PFSK-1 (cell line): ENCODE data around the gene THUMPD1.

ENCODE experiments used
- FOXP2 ChIP-seq: optimal IDR thresholded peaks from 2 replicates; pipeline ENCODE3; 2011; ENCODE audit warnings: borderline replicate concordance, control low read depth, inconsistent platforms; ENCODE audit not compliant: insufficient read depth; ENCODE audit errors: extremely low read length, extremely low read depth
- POLR2AphosphoS5 ChIP-seq: IDR thresholded peaks from 2 replicates; pipeline ENCODE4 v1.6.1; 2012; ENCODE audit warnings: low read depth, mild to moderate bottlenecking, control low read depth, low read length, moderate library complexity
- SIN3A ChIP-seq: IDR thresholded peaks from 2 replicates; pipeline ENCODE4 v1.6.1; 2012; ENCODE audit warnings: mild to moderate bottlenecking, low read length, moderate library complexity, borderline replicate concordance; ENCODE audit not compliant: insufficient read depth
- TAF1 ChIP-seq: IDR thresholded peaks from 2 replicates; pipeline ENCODE4 v1.6.1; 2012; ENCODE audit warnings: low read length, control low read depth, borderline replicate concordance; ENCODE audit not compliant: insufficient read depth
- TF ChIP-seq, protein P1 (sequence below), 2 experiments: IDR thresholded peaks; 2 replicates each; pipeline versions ENCODE4 v1.6.1 to v1.8.0; 2011 to 2012; ENCODE audit warnings: low read depth in 2 of 2, low read length in 2 of 2, control low read depth in 1 of 2, inconsistent platforms in 1 of 2, mild to moderate bottlenecking in 1 of 2, moderate library complexity in 1 of 2; ENCODE audit not compliant: insufficient read depth in 1 of 2

Gene THUMPD1

DNA sequence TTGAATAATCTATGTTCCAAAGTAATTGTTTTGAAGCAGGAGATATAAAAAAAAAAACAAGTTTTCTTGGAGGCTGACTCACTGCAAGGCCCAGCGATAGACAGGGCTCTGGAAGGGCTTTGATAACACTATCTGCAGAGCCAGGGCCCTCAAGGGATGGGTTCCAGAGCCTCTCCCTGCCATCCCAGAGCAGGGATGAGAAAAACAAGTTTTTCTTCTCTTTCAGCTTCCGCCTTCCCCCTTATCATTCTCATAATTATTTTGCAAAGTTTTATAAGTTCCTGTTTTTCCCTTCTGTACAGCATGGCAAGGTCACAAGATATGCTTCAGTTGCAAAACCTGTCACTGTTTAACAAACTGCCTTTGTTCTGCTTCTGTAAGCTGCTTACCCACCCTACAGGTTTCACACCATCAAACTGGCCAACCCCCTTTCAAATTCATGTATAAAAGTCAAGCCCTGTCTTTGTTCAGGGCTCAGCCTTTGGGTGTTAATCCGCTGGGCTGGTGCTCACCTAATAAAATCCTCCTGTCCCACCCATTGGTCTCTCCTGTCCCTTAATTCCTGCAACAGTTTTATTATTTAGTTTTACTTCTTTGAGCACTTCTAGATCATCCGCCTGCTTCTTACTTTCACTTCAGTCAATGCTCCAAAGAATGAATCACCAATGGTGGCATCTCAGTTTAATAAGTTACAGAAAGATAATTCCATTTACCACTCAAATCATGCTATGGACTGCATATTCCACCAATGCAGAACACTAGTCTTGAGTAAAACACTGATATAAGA, 5.6 kb upstream of the THUMPD1 start:
- TF ChIP-seq POLR2AphosphoS5: no peak

DNA sequence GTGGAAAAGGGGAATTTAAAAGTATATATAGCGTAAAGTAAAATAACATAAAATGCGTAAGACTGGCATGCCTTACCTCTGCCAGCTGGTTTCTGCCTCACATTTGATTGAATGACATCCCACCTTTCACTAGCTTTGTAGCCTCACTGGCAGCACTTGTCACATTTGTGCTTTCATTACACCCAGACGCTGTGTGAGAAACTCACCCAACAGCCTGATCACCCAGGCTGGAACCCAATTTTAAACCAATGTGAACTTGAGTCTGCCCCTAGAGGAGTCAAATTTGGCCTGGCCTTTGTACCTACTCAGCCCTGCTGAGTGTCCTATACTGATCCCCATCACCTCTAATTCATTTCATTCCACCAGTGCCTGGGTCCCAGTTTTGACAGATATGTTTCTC, 4.8 kb upstream of the THUMPD1 start:
- TF ChIP-seq TAF1: no peak
- no peak for TF ChIP-seq POLR2AphosphoS5
- TF ChIP-seq, protein P1, sequence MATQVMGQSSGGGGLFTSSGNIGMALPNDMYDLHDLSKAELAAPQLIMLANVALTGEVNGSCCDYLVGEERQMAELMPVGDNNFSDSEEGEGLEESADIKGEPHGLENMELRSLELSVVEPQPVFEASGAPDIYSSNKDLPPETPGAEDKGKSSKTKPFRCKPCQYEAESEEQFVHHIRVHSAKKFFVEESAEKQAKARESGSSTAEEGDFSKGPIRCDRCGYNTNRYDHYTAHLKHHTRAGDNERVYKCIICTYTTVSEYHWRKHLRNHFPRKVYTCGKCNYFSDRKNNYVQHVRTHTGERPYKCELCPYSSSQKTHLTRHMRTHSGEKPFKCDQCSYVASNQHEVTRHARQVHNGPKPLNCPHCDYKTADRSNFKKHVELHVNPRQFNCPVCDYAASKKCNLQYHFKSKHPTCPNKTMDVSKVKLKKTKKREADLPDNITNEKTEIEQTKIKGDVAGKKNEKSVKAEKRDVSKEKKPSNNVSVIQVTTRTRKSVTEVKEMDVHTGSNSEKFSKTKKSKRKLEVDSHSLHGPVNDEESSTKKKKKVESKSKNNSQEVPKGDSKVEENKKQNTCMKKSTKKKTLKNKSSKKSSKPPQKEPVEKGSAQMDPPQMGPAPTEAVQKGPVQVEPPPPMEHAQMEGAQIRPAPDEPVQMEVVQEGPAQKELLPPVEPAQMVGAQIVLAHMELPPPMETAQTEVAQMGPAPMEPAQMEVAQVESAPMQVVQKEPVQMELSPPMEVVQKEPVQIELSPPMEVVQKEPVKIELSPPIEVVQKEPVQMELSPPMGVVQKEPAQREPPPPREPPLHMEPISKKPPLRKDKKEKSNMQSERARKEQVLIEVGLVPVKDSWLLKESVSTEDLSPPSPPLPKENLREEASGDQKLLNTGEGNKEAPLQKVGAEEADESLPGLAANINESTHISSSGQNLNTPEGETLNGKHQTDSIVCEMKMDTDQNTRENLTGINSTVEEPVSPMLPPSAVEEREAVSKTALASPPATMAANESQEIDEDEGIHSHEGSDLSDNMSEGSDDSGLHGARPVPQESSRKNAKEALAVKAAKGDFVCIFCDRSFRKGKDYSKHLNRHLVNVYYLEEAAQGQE (IDR thresholded peaks at IDR 0.05; ENCODE audit: insufficient read depth in 1 of 2, low read depth in 2 of 2, low read length in 2 of 2): no peak
- no peak for TF ChIP-seq SIN3A
- TF ChIP-seq FOXP2: no peak

DNA sequence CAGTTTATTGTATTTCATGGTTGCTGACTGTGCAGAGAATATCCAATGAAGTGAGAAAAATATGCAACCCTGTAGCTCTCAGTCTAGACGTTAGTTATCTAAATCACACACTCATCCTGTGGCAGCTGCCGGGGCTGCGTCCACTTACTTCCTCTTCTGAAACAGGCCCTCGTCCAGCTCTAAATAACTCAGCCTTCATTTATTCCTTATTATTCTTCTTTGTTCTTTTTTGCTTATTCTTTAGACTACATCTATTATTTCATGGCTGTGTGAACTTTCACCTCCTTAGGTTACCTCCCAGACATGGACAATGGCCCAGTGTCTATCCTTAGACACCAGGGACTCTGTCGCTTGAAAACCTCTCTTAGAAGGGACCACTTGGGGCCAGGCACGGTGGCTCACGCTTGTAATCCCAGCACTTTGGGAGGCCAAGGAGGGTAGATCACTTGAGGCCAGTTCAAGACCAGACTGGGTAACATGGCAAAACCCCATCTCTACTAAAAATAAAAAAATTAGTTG, 3.4 kb upstream of the THUMPD1 start:
- TF ChIP-seq, protein P1 (IDR thresholded peaks at IDR 0.05; ENCODE audit: insufficient read depth in 1 of 2, low read depth in 2 of 2, low read length in 2 of 2): no peak
- TF ChIP-seq POLR2AphosphoS5 (no peak), TAF1 (no peak), SIN3A (no peak)

DNA sequence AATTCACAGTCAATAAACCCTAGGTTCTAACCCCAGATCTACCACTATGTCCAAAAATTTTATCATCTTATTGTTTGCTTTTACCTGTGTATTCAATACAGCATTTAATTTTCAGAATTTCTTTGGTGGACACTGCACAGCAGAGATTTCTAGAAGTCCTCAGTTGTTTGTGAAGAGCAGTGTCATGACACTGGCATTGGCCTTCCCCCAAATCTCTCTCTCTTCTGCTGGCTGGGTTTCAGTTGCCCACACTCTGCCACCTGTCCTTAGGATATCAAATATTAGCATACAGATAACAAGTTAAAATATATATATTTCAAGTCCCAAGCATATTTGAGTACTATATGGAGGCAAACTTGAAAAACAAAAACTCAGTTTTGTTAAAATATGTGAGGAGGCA, 2.0 kb upstream of the THUMPD1 start:
- TF ChIP-seq TAF1 (no peak), FOXP2 (no peak), SIN3A (no peak), POLR2AphosphoS5 (no peak)
- TF ChIP-seq, protein P1 (IDR thresholded peaks at IDR 0.05; ENCODE audit: insufficient read depth in 1 of 2, low read depth in 2 of 2, low read length in 2 of 2): no peak

- TF ChIP-seq POLR2AphosphoS5 (0 out of 2 replicates have a peak, but pooled peaks have one; percentile 5), FOXP2 (no peak), TAF1 (no peak)
Observed at GRCh38 chr16:20740901-20741521, 607 bp downstream of the THUMPD1 start.
